Duodenal mucosa (tissue), 2 donors: ENCODE data around the gene RAD51AP1.

Experiments used
- H3K27ac ChIP-seq: one replicate; pipeline ENCODE4 v1.7.0; 2013; ENCODE audit warnings: low read depth, low read length
- H3K27me3 ChIP-seq, 2 donors: one replicate each; pipeline ENCODE4 v1.7.0; 2013; ENCODE audit warnings: low read length in 2 of 2, control low read depth in 1 of 2; ENCODE audit not compliant: insufficient read depth in 2 of 2, control insufficient read depth in 1 of 2
- H3K36me3 ChIP-seq, 2 donors: one replicate each; pipeline ENCODE4 v1.7.0; 2013; ENCODE audit warnings: low read length in 2 of 2, control low read depth in 1 of 2; ENCODE audit not compliant: insufficient read depth in 2 of 2, control insufficient read depth in 1 of 2
- H3K4me1 ChIP-seq, 2 donors: one replicate each; pipeline ENCODE4 v1.7.0; 2013; ENCODE audit warnings: low read length in 2 of 2, control low read depth in 1 of 2; ENCODE audit not compliant: insufficient read depth in 2 of 2, control insufficient read depth in 1 of 2
- H3K4me3 ChIP-seq, 2 donors: one replicate each; pipeline ENCODE4 v1.7.0; 2013; ENCODE audit warnings: low read length in 2 of 2, low read depth in 1 of 2
- H3K9ac ChIP-seq, 2 donors: one replicate each; pipeline ENCODE4 v1.7.0; 2013; ENCODE audit warnings: low read length in 2 of 2, low read depth in 1 of 2
- H3K9me3 ChIP-seq, 2 donors: one replicate each; pipeline ENCODE4 v1.7.0; 2013; ENCODE audit warnings: low read length in 2 of 2, control low read depth in 1 of 2; ENCODE audit not compliant: control insufficient read depth in 1 of 2

Gene RAD51AP1

DNA sequence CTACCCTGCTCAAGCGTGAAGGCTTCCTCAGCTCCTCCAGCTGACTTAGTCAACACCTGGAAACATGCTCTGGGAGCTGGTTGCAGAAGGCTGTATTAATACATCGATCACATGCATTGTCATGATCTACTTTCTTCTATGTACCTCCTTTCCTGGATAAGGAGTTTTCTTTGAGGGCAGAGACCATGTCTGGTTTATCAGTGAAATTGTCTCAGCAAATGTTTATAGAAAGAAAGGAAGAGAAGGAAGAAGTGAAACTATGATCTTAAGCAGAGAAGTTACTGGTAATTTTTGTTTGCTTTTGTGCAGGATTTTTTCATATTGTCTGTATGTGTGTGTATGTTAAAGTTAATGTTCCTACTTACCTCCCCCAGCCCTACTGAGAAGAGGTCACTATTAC lies 27.8 kb downstream of the RAD51AP1 start:
- H3K27ac ChIP-seq, result no peak overlapping the region
- no peaks in the 10 kb centered on the region for H3K9me3 ChIP-seq
- no peaks in the 10 kb centered on the region for H3K36me3 ChIP-seq
- H3K9ac ChIP-seq, result no peak overlapping the region
- no peak overlapping the region for H3K4me3 ChIP-seq
- peaks cover 11 to 13% of the 10 kb centered on the region in 2 donors for H3K4me1 ChIP-seq
- no peaks in the 10 kb centered on the region for H3K27me3 ChIP-seq

- no peaks in the 10 kb centered on the region for H3K9me3 ChIP-seq
- no peaks in the 10 kb centered on the region for H3K27me3 ChIP-seq
- H3K36me3 ChIP-seq, result no peaks in the 10 kb centered on the region
- no peak overlapping the region for H3K4me3 ChIP-seq
- no peak overlapping the region for H3K9ac ChIP-seq
- H3K27ac ChIP-seq, result no peak overlapping the region
- H3K4me1 ChIP-seq, result peaks cover 4 to 8% of the 10 kb centered on the region in 2 donors
Measured at GRCh38 chr12:4567073-4567881, 28.6 kb downstream of the RAD51AP1 start.

GRCh38 chr12:4569261-4569660 lies 30.6 kb downstream of the RAD51AP1 start:
- Histone ChIP-seq H3K27ac (no peak overlapping the region), H3K27me3 (no peaks in the 10 kb centered on the region), H3K4me1 (peaks cover 0 to 6% of the 10 kb centered on the region in 2 donors), H3K9ac (no peak overlapping the region), H3K4me3 (no peak overlapping the region), H3K36me3 (no peaks in the 10 kb centered on the region), H3K9me3 (no peaks in the 10 kb centered on the region)

DNA sequence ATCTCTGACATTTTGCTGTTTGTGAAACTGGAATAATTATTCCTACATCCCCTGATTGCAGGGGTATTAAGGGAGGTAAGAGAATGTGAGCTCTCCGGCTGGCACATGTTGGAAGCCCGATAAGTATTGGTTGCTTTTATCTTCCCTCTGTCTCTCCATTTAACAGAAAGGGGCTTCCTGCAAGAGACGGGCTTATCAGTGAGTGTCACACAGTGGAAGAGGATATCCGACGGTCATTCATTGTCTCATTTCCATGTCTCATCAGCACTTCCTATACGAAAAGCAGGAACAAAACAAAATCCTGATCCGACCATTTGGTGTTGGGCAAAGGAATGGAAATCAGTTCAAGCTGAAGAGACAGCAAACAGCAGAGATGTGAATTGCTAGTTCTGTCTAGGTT lies 34.0 kb downstream of the RAD51AP1 start:
- H3K4me1 ChIP-seq, result no peaks in the 10 kb centered on the region
- H3K36me3 ChIP-seq, result no peaks in the 10 kb centered on the region
- H3K4me3 ChIP-seq, result no peak overlapping the region
- H3K27ac ChIP-seq, result no peak overlapping the region
- H3K9me3 ChIP-seq, result no peaks in the 10 kb centered on the region
- H3K9ac ChIP-seq, result no peak overlapping the region
- H3K27me3 ChIP-seq, result no peaks in the 10 kb centered on the region

GRCh38 chr12:4579305-4580102 lies 40.8 kb downstream of the RAD51AP1 start:
- no peak overlapping the region for H3K9ac ChIP-seq
- H3K4me3 ChIP-seq, result no peak overlapping the region
- no peaks in the 10 kb centered on the region for H3K36me3 ChIP-seq
- H3K27ac ChIP-seq, result no peak overlapping the region
- H3K9me3 ChIP-seq, result no peaks in the 10 kb centered on the region
- H3K27me3 ChIP-seq, result peaks cover 0 to 2% of the 10 kb centered on the region in 2 donors
- no peaks in the 10 kb centered on the region for H3K4me1 ChIP-seq

- Histone ChIP-seq H3K27me3 (peaks cover 0 to 2% of the 10 kb centered on the region in 2 donors), H3K9me3 (no peaks in the 10 kb centered on the region), H3K36me3 (no peaks in the 10 kb centered on the region), H3K27ac (no peak overlapping the region), H3K9ac (no peak overlapping the region), H3K4me3 (no peak overlapping the region), H3K4me1 (no peaks in the 10 kb centered on the region)
Measured at GRCh38 chr12:4580281-4580688, 41.6 kb downstream of the RAD51AP1 start.

GRCh38 chr12:4584281-4584680 lies 45.6 kb downstream of the RAD51AP1 start:
- Histone ChIP-seq H3K27ac (no peak overlapping the region), H3K36me3 (no peaks in the 10 kb centered on the region), H3K27me3 (peaks cover 0 to 2% of the 10 kb centered on the region in 2 donors), H3K4me3 (no peak overlapping the region), H3K9ac (no peak overlapping the region), H3K4me1 (no peaks in the 10 kb centered on the region), H3K9me3 (no peaks in the 10 kb centered on the region)

GRCh38 chr12:4584896-4585295 lies 46.2 kb downstream of the RAD51AP1 start:
- H3K27ac ChIP-seq, result no peak overlapping the region
- H3K4me1 ChIP-seq, result no peaks in the 10 kb centered on the region
- no peaks in the 10 kb centered on the region for H3K9me3 ChIP-seq
- H3K27me3 ChIP-seq, result peaks cover 0 to 2% of the 10 kb centered on the region in 2 donors
- H3K4me3 ChIP-seq, result no peak overlapping the region
- H3K36me3 ChIP-seq, result no peaks in the 10 kb centered on the region
- no peak overlapping the region for H3K9ac ChIP-seq

GRCh38 chr12:4586500-4586899 lies 47.8 kb downstream of the RAD51AP1 start:
- Histone ChIP-seq H3K4me3 (no peak overlapping the region), H3K27ac (no peak overlapping the region), H3K27me3 (peaks cover 0 to 2% of the 10 kb centered on the region in 2 donors), H3K4me1 (peaks cover 0 to 5% of the 10 kb centered on the region in 2 donors), H3K9me3 (no peaks in the 10 kb centered on the region), H3K36me3 (no peaks in the 10 kb centered on the region), H3K9ac (no peak overlapping the region)

GRCh38 chr12:4587108-4587507 lies 48.4 kb downstream of the RAD51AP1 start:
- Histone ChIP-seq H3K9me3 (no peaks in the 10 kb centered on the region), H3K27ac (no peak overlapping the region), H3K27me3 (peaks cover 0 to 2% of the 10 kb centered on the region in 2 donors), H3K36me3 (no peaks in the 10 kb centered on the region), H3K4me3 (no peak overlapping the region), H3K9ac (no peak overlapping the region), H3K4me1 (peaks cover 0 to 8% of the 10 kb centered on the region in 2 donors)
